BE2C (cell line): ENCODE data around the gene CCN6.
"Not testable (repeated sequence)": the region's sequence is repeated elsewhere in the genome, so short reads cannot be mapped to it uniquely, and the experiment has no call there.

Experiments used
- DNase-seq: peaks from one replicate; pipeline ENCODE4 v3.0.0-alpha.2; 2020
- H3K27me3 ChIP-seq: fragments of 250-450 bp; sonication (Bioruptor Pico); 2 replicates; pipeline ENCODE4 v1.5.1; 2020; ENCODE audit warnings: mild to moderate bottlenecking
- H3K36me3 ChIP-seq: fragments of 250-450 bp; sonication (Bioruptor Pico); 2 replicates; pipeline ENCODE4 v1.5.1; 2020; ENCODE audit warnings: mild to moderate bottlenecking
- H3K4me1 ChIP-seq: fragments of 250-450 bp; sonication (Bioruptor Pico); 2 replicates; pipeline ENCODE4 v1.5.1; 2020
- H3K4me3 ChIP-seq: 2 replicates; pipeline ENCODE4 v1.5.1; 2011; ENCODE audit warnings: low read depth, low read length
- H3K9me3 ChIP-seq: fragments of 250-450 bp; sonication (Bioruptor Pico); 2 replicates; pipeline ENCODE4 v1.5.1; 2020
- TF ChIP-seq, protein P1 (sequence below): IDR thresholded peaks from 2 replicates; pipeline ENCODE4 v1.5.1; 2012; ENCODE audit warnings: mild to moderate bottlenecking, low read depth, low read length

The CCN6 gene

DNA sequence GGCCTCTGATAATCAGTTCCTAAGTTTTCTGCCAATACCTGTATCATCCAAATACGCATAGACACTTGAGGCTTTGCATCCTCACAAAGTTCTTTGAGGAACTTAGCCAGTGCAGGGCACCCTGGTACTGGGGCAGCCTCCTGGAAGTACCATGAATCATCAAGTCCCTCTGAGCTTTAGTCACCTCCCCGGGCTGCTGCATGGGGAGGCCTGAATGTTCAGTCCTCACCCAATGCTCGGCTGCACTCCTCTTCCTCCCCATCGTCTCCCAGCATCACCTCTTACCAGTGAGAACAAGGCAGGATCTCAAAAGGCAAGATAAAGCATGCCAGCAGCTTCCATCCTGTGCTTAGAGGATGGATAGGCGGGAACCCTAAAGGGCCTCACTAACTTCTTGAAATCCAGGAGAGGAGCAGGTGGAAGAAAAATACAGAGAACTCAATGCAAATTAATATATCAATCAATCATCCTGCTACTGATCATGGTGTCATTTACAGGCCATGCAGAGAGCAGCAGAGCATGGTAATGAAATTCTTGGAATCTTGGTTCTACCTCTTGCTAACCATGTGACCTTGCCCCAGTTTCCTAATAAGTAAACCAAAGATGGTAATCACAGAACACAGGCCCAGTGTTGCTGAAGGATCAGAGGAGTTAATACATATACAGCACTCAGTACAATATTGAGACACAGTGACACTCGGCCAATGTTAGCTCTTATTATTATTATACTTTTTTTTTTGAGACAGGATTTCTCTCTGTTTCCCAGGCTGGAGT is 4.7 kb upstream of the CCN6 start:
- DNase-seq: no peak
- H3K4me1 ChIP-seq: no peaks in the 10 kb centered on the region
- TF ChIP-seq, protein P1, sequence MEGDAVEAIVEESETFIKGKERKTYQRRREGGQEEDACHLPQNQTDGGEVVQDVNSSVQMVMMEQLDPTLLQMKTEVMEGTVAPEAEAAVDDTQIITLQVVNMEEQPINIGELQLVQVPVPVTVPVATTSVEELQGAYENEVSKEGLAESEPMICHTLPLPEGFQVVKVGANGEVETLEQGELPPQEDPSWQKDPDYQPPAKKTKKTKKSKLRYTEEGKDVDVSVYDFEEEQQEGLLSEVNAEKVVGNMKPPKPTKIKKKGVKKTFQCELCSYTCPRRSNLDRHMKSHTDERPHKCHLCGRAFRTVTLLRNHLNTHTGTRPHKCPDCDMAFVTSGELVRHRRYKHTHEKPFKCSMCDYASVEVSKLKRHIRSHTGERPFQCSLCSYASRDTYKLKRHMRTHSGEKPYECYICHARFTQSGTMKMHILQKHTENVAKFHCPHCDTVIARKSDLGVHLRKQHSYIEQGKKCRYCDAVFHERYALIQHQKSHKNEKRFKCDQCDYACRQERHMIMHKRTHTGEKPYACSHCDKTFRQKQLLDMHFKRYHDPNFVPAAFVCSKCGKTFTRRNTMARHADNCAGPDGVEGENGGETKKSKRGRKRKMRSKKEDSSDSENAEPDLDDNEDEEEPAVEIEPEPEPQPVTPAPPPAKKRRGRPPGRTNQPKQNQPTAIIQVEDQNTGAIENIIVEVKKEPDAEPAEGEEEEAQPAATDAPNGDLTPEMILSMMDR: no peak

DNA sequence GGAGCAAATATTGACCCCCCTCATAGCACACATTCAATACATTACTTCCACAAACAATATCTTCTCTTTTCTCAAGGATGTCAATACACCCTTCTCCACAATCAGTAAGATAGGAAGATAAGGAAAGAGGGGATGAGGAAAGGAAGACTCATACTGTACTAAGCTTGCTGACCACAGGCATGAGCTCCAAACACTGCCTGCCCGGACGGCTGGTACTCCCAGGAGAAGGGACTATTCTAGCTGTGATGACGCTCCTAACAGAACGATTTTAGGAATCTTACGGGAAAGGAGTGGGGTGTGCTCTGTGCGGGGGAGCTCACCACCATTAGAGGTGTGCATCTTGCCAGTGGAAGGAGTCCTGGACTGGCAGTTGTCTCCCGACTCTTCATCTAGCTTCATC is 3.9 kb upstream of the CCN6 start:
- no peak for DNase-seq
- no peaks in the 10 kb centered on the region for H3K36me3 ChIP-seq
- H3K4me1 ChIP-seq: no peaks in the 10 kb centered on the region
- H3K4me3 ChIP-seq: no peak overlapping the region
- no peaks in the 10 kb centered on the region for H3K27me3 ChIP-seq
- TF ChIP-seq, protein P1: no peak
- H3K9me3 ChIP-seq: no peaks in the 10 kb centered on the region

More for the DNA sequence above, 4.7 kb upstream of the CCN6 start:
- H3K4me3 ChIP-seq: no peak overlapping the region
- no peaks in the 10 kb centered on the region for H3K27me3 ChIP-seq
- H3K9me3 ChIP-seq: no peaks in the 10 kb centered on the region
- H3K36me3 ChIP-seq: no peaks in the 10 kb centered on the region

DNA sequence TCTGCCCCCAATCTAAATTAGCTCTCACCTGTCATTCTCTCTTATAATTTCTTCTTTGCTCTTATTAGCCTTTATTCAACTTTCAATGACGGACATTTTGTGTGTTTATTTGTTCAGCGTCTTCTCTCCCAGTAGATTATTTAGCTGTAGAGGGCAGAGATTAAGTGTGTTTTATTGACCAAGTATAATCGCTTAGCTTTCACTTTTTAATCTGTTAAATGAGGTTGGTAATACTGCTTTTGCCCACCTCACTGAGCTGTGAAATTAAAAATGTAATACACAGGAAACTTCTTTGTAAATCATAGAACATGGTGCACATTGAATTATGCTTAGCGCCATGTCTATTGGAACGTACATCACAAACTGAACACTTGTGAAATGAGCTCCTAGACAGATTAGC is 3.5 kb upstream of the CCN6 start:
- TF ChIP-seq, protein P1: no peak
- Histone ChIP-seq H3K4me3 (no peak overlapping the region), H3K27me3 (no peaks in the 10 kb centered on the region), H3K36me3 (no peaks in the 10 kb centered on the region), H3K9me3 (no peaks in the 10 kb centered on the region), H3K4me1 (no peaks in the 10 kb centered on the region)
- DNase-seq: no peak

DNA sequence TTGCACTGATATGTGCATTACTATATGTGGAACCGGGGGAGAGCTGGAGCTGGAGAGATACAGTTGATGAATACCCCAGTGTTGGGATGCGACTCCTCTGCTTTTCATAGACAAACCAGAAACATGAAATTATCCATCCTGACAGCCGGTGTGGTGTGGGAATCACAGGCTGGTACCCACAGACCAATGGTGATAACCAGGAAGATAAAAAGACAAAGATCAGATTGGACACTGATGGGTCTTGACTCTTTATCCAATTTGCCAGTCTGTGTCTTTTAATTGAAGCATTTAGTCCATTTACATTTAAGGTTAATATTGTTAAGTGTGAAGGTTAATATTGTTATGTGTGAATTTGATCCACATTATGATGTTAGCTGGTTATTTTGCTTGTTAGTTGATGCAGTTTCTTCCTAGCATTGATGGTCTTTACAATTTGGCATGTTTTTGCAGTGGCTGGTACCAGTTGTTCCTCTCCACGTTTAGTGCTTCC is 2.6 kb upstream of the CCN6 start:
- not testable (repeated sequence) for H3K4me3 ChIP-seq, H3K4me1 ChIP-seq, H3K9me3 ChIP-seq, H3K27me3 ChIP-seq, DNase-seq, H3K36me3 ChIP-seq

DNA sequence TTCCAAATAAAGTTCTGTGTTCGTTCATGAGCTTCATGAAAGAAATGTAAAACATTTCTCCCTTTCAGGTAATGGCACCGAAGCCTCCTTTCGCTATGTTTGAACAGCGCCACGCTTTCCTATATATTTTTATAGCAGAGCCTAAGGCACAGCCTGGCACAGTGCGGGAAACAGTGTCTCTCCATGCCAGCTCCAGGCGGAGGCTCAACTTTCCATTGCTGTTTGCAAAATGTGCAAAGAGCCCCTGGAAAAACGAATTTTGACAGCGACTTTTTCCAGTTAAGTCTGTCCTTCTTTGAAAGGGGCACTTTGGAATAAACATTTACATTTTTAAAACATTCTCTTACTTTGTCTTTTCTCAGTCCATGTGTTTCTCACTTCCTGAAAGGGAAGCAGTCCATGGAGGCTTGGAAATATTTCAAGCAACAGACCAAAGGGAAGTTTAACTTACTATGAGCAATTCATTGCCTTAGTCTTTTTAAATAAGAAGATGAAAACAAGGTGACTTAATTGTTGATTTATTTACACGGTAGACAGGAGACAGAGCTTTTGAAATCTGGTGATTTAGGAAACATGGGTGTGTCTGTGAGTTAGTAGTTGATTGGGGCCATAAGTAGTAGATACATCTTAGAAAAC is 769 bp downstream of the CCN6 start:
- H3K4me1 ChIP-seq: no peaks in the 10 kb centered on the region
- DNase-seq: no peak
- TF ChIP-seq, protein P1: no peak
- no peak overlapping the region for H3K4me3 ChIP-seq
- H3K27me3 ChIP-seq: no peaks in the 10 kb centered on the region
- H3K36me3 ChIP-seq: no peaks in the 10 kb centered on the region
- no peaks in the 10 kb centered on the region for H3K9me3 ChIP-seq

- TF ChIP-seq, protein P1: no peak
- Histone ChIP-seq H3K4me3 (no peak overlapping the region), H3K4me1 (no peaks in the 10 kb centered on the region), H3K9me3 (no peaks in the 10 kb centered on the region), H3K27me3 (no peaks in the 10 kb centered on the region), H3K36me3 (no peaks in the 10 kb centered on the region)
- no peak for DNase-seq
These were observed 4.5 kb downstream of the CCN6 start for GRCh38 chr6:112058243-112059032.
